Lung (tissue), 12 donors: Measurements from ENCODE around the gene CPD. TPM values are rescaled to one million over a fixed set of nuclear protein-coding genes. Genes with fewer than 3 reads are reported as not detected.

ENCODE experiments used
- ATAC-seq: fragments of 200-7000 bp; cut with Tn5 transposase; one replicate; pipeline ENCODE4 v1.9.1; 2020; ENCODE audit warnings: moderate number of reproducible peaks; ENCODE audit not compliant: insufficient read depth, low FRiP score
- DNase-seq, 3 donors: peaks; one replicate each; pipeline ENCODE4 v3.0.0-alpha.2; 2013 to 2017
- H3K27ac ChIP-seq, 2 donors: one replicate each; pipeline ENCODE4 v1.5.1; 2013; ENCODE audit warnings: mild to moderate bottlenecking in 2 of 2, moderate library complexity in 2 of 2, control low read depth in 1 of 2, inconsistent platforms in 1 of 2, low read depth in 1 of 2, low read length in 1 of 2
- H3K27me3 ChIP-seq, 3 donors: one replicate each; pipeline ENCODE4 v1.5.1; 2013; ENCODE audit warnings: low read length in 2 of 3; ENCODE audit not compliant: control insufficient read depth in 3 of 3, insufficient read depth in 3 of 3
- H3K36me3 ChIP-seq, 4 donors: one replicate each; pipeline ENCODE4 v1.5.1; 2013; ENCODE audit warnings: low read length in 4 of 4, mild to moderate bottlenecking in 1 of 4, moderate library complexity in 1 of 4; ENCODE audit not compliant: control insufficient read depth in 4 of 4, insufficient read depth in 4 of 4
- H3K4me1 ChIP-seq, 5 donors: one replicate each; pipeline ENCODE4 v1.5.1; 2013; ENCODE audit warnings: low read length in 5 of 5, mild to moderate bottlenecking in 2 of 5, moderate library complexity in 1 of 5; ENCODE audit not compliant: control insufficient read depth in 5 of 5, insufficient read depth in 5 of 5
- H3K4me3 ChIP-seq: one replicate; pipeline ENCODE4 v1.5.1; 2013; ENCODE audit warnings: mild to moderate bottlenecking, control low read depth, moderate library complexity
- H3K9ac ChIP-seq, 2 donors: one replicate each; pipeline ENCODE4 v1.5.1; 2013; ENCODE audit warnings: low read length in 2 of 2, control low read depth in 1 of 2; ENCODE audit not compliant: insufficient read depth in 1 of 2
- H3K9me3 ChIP-seq, 4 donors: one replicate each; pipeline ENCODE4 v1.5.1; 2013; ENCODE audit warnings: low read length in 3 of 4, mild to moderate bottlenecking in 1 of 4, moderate library complexity in 1 of 4; ENCODE audit not compliant: control insufficient read depth in 4 of 4, insufficient read depth in 3 of 4
- CTCF ChIP-seq: IDR thresholded peaks from 2 replicates; pipeline ENCODE4 v1.5.1; 2012; ENCODE audit warnings: mild to moderate bottlenecking; ENCODE audit errors: control extremely low read depth, extremely low read depth
- WGBS, 2 donors: extraction: QIAGEN DNeasy Blood & Tissue Kit; methylation state at CpG; one replicate each; pipeline ENCODE4 v1.1.7; 2013; 5-methylcytosine and 5-hydroxymethylcytosine counted together
- polyA plus RNA-seq, 2 donors: library from polyadenylated mRNA; stranded (reverse); fragments of 200-250 nt; gene quantifications; one replicate each; pipeline ENCODE4 v1.2.1, GENCODE V29; 2013
- total RNA-seq, 2 donors: library from RNA; depleted of rRNA in 1 of 2; stranded (reverse); fragments of >200 nt in 1 of 2; gene quantifications; one replicate each; pipeline ENCODE4 v1.2.1, GENCODE V29; 2014 to 2021
- donor health status: control.
- donor health status: control.
- donor health status: Bipolar disorder and iron deficiency.
- donor health status: healthy.
- donor health status: DM: yes; HTN: yes; CAD: no.

Gene CPD
- total and polyA plus RNA-seq, 4 donors: 11.1 to 126 (median 88.1) TPM

GRCh38 chr17:30495586-30495985, 116.9 kb downstream of the CPD start:
- H3K27ac ChIP-seq: no peak overlapping the region
- DNase-seq (peak in 2 of 3 donors; percentile 4 to 11), ATAC-seq (no peak)
- no peak overlapping the region for H3K9ac ChIP-seq
- H3K9me3 ChIP-seq: no peaks in the 10 kb centered on the region
- no peaks in the 10 kb centered on the region for H3K27me3 ChIP-seq
- H3K36me3 ChIP-seq: peaks cover 20 to 42% (median 28%) of the 10 kb centered on the region in 4 donors
- TF ChIP-seq CTCF: no peak
- no peak overlapping the region for H3K4me3 ChIP-seq
- no peaks in the 10 kb centered on the region for H3K4me1 ChIP-seq

- H3K27me3 ChIP-seq: no peaks in the 10 kb centered on the region
- 78 to 88% methylated on average over 4 of the region's 4 CpGs for WGBS, 2 donors
- peaks cover 0 to 3% (median 0%) of the 10 kb centered on the region in 5 donors for H3K4me1 ChIP-seq
- H3K27ac ChIP-seq: no peak overlapping the region
- DNase-seq: no peak
- H3K4me3 ChIP-seq: no peak overlapping the region
- H3K9me3 ChIP-seq: no peaks in the 10 kb centered on the region
- peaks cover 4 to 22% (median 11%) of the 10 kb centered on the region in 4 donors for H3K36me3 ChIP-seq
- no peak for ATAC-seq
- TF ChIP-seq CTCF: no peak
- no peak overlapping the region for H3K9ac ChIP-seq
Observed at GRCh38 chr17:30503558-30503957, 124.8 kb downstream of the CPD start.

GRCh38 chr17:30505868-30506417, 127.2 kb downstream of the CPD start:
- no peaks in the 10 kb centered on the region for H3K9me3 ChIP-seq
- no peak overlapping the region for H3K4me3 ChIP-seq
- no peaks in the 10 kb centered on the region for H3K27me3 ChIP-seq
- no peak overlapping the region for H3K9ac ChIP-seq
- H3K4me1 ChIP-seq: peaks cover 0 to 3% (median 0%) of the 10 kb centered on the region in 5 donors
- H3K36me3 ChIP-seq: peaks cover 4 to 22% (median 12%) of the 10 kb centered on the region in 4 donors
- peak; percentile 11 for ATAC-seq
- 66 to 72% methylated on average over 6 of the region's 6 CpGs for WGBS, 2 donors
- peak in 2 of 3 donors; percentile 6 to 46 for DNase-seq
- TF ChIP-seq CTCF: no peak
- peak overlapping the region in 1 of 2 donors; percentile 2 for H3K27ac ChIP-seq

GRCh38 chr17:30506481-30506880, 127.8 kb downstream of the CPD start:
- 60 to 76% methylated on average over 1 of the region's 1 CpG for WGBS, 2 donors
- ATAC-seq (no peak), DNase-seq (no peak)
- TF ChIP-seq CTCF: no peak
- H3K27ac ChIP-seq: no peak overlapping the region
- peaks cover 4 to 18% (median 11%) of the 10 kb centered on the region in 4 donors for H3K36me3 ChIP-seq
- H3K4me1 ChIP-seq: peaks cover 0 to 3% (median 0%) of the 10 kb centered on the region in 5 donors
- no peak overlapping the region for H3K9ac ChIP-seq
- no peaks in the 10 kb centered on the region for H3K9me3 ChIP-seq
- H3K27me3 ChIP-seq: no peaks in the 10 kb centered on the region
- no peak overlapping the region for H3K4me3 ChIP-seq
